Central memory CD8-positive, alpha-beta T cell (primary cell): Measurements from ENCODE around the gene GLUL.
A peak's percentile ranks its signal among the peaks of the same experiment; 100 is the strongest.

Source experiments
- ATAC-seq: fragments of 150-1000 bp; cut with Tn5 transposase; replicated peaks from 2 replicates; pipeline ENCODE4 v1.10.0; 2022; ENCODE audit warnings: mild to moderate bottlenecking, moderate FRiP score, moderate number of reproducible peaks; ENCODE audit not compliant: poor library complexity, severe bottlenecking; ENCODE audit errors: extremely low read depth
- DNase-seq, 2 donors: peaks; one replicate each; pipeline ENCODE4 v3.0.0; 2021; ENCODE audit warnings: low spot score in 2 of 2
- H3K27ac Mint-ChIP-seq: one replicate; pipeline ENCODE4 v1.8.0; 2022; ENCODE audit warnings: low read depth, mild to moderate bottlenecking, moderate library complexity, mixed read lengths
- H3K27me3 Mint-ChIP-seq: one replicate; pipeline ENCODE4 v1.8.0; 2022; ENCODE audit warnings: mixed read lengths
- H3K36me3 Mint-ChIP-seq: one replicate; pipeline ENCODE4 v1.8.0; 2022; ENCODE audit warnings: mild to moderate bottlenecking, moderate library complexity, mixed read lengths; ENCODE audit not compliant: insufficient read depth
- H3K4me1 Mint-ChIP-seq: one replicate; pipeline ENCODE4 v1.8.0; 2022; ENCODE audit warnings: mixed read lengths
- H3K4me3 Mint-ChIP-seq: one replicate; pipeline ENCODE4 v1.8.0; 2022; ENCODE audit warnings: mild to moderate bottlenecking, moderate library complexity, mixed read lengths
- H3K9me3 Mint-ChIP-seq: one replicate; pipeline ENCODE4 v1.8.0; 2022; ENCODE audit warnings: mixed read lengths

GLUL gene

GRCh38 chr1:182408435-182409075, 17.0 kb upstream of the GLUL start:
- no peak for DNase-seq
- Mint-ChIP-seq H3K27me3 (peaks cover 60% of the 10 kb centered on the region), H3K4me1 (no peaks in the 10 kb centered on the region), H3K9me3 (peaks cover 6% of the 10 kb centered on the region), H3K36me3 (no peaks in the 10 kb centered on the region), H3K4me3 (no peak overlapping the region), H3K27ac (no peak overlapping the region)
- no peak for ATAC-seq

GRCh38 chr1:182407724-182408123, 16.1 kb upstream of the GLUL start:
- DNase-seq (no peak), ATAC-seq (no peak)
- H3K27ac Mint-ChIP-seq, result no peak overlapping the region
- peaks cover 6% of the 10 kb centered on the region for H3K9me3 Mint-ChIP-seq
- peaks cover 56% of the 10 kb centered on the region for H3K27me3 Mint-ChIP-seq
- H3K36me3 Mint-ChIP-seq, result no peaks in the 10 kb centered on the region
- no peaks in the 10 kb centered on the region for H3K4me1 Mint-ChIP-seq
- H3K4me3 Mint-ChIP-seq, result no peak overlapping the region

GRCh38 chr1:182406012-182406411, 14.4 kb upstream of the GLUL start:
- H3K4me3 Mint-ChIP-seq, result no peak overlapping the region
- H3K4me1 Mint-ChIP-seq, result no peaks in the 10 kb centered on the region
- no peak for DNase-seq
- H3K36me3 Mint-ChIP-seq, result no peaks in the 10 kb centered on the region
- peaks cover 56% of the 10 kb centered on the region for H3K27me3 Mint-ChIP-seq
- no peak for ATAC-seq
- peaks cover 6% of the 10 kb centered on the region for H3K9me3 Mint-ChIP-seq
- H3K27ac Mint-ChIP-seq, result no peak overlapping the region

- no peak for ATAC-seq
- Mint-ChIP-seq H3K27me3 (peaks cover 55% of the 10 kb centered on the region), H3K4me1 (no peaks in the 10 kb centered on the region), H3K9me3 (peaks cover 6% of the 10 kb centered on the region), H3K27ac (no peak overlapping the region), H3K36me3 (no peaks in the 10 kb centered on the region), H3K4me3 (no peak overlapping the region)
- DNase-seq, result no peak
These were observed 14.0 kb upstream of the GLUL start for GRCh38 chr1:182405578-182405977.

- Mint-ChIP-seq H3K27ac (no peak overlapping the region), H3K4me3 (no peak overlapping the region), H3K27me3 (peaks cover 47% of the 10 kb centered on the region), H3K9me3 (peaks cover 6% of the 10 kb centered on the region), H3K36me3 (no peaks in the 10 kb centered on the region), H3K4me1 (no peaks in the 10 kb centered on the region)
- DNase-seq, result no peak
- ATAC-seq, result no peak
These were observed 13.2 kb upstream of the GLUL start for GRCh38 chr1:182404781-182405180.

GRCh38 chr1:182400567-182400966, 9.0 kb upstream of the GLUL start, which contains the start of gene TEDDM1:
Gene TEDDM1 (minus strand): TSS chr1:182400667. CDS start chr1:182400485, 182 bp downstream.
- Mint-ChIP-seq H3K27ac (no peak within 1 kb of the TSS), H3K36me3 (no peaks in the 10 kb centered on the region), H3K4me1 (peaks cover 7% of the 10 kb centered on the region), H3K27me3 (peaks cover 5% of the 10 kb centered on the region), H3K9me3 (peaks cover 3% of the 10 kb centered on the region), H3K4me3 (no peak within 1 kb of the TSS)
- no peak for ATAC-seq
- DNase-seq, result no peak

GRCh38 chr1:182397653-182398393, 6.2 kb upstream of the GLUL start:
- Mint-ChIP-seq H3K36me3 (peaks cover 2% of the 10 kb centered on the region), H3K9me3 (no peaks in the 10 kb centered on the region), H3K4me1 (peaks cover 7% of the 10 kb centered on the region), H3K4me3 (no peak overlapping the region), H3K27me3 (no peaks in the 10 kb centered on the region), H3K27ac (no peak overlapping the region)
- ATAC-seq, result no peak
- DNase-seq, result no peak

- H3K4me3 Mint-ChIP-seq, result no peak overlapping the region
- ATAC-seq, result no peak
- H3K4me1 Mint-ChIP-seq, result peaks cover 12% of the 10 kb centered on the region
- H3K36me3 Mint-ChIP-seq, result peaks cover 6% of the 10 kb centered on the region
- H3K27ac Mint-ChIP-seq, result no peak overlapping the region
- DNase-seq, result no peak
- H3K27me3 Mint-ChIP-seq, result no peaks in the 10 kb centered on the region
- H3K9me3 Mint-ChIP-seq, result no peaks in the 10 kb centered on the region
These were observed 4.3 kb upstream of the GLUL start for GRCh38 chr1:182395906-182396305.

GRCh38 chr1:182394055-182394775, 2.6 kb upstream of the GLUL start:
- Mint-ChIP-seq H3K4me3 (no peak overlapping the region), H3K36me3 (peaks cover 11% of the 10 kb centered on the region), H3K27ac (no peak overlapping the region), H3K9me3 (no peaks in the 10 kb centered on the region), H3K27me3 (no peaks in the 10 kb centered on the region), H3K4me1 (peaks cover 27% of the 10 kb centered on the region)
- no peak for DNase-seq
- no peak for ATAC-seq

GRCh38 chr1:182392050-182393028, 749 bp upstream of the GLUL start:
- DNase-seq, result no peak
- no peaks in the 10 kb centered on the region for H3K9me3 Mint-ChIP-seq
- H3K27me3 Mint-ChIP-seq, result no peaks in the 10 kb centered on the region
- H3K36me3 Mint-ChIP-seq, result peaks cover 22% of the 10 kb centered on the region
- peaks cover 41% of the 10 kb centered on the region for H3K4me1 Mint-ChIP-seq
- H3K27ac Mint-ChIP-seq, result no peak overlapping the region
- ATAC-seq, result no peak
- peak overlapping the region; percentile 96 for H3K4me3 Mint-ChIP-seq

GRCh38 chr1:182391028-182391361, 595 bp downstream of the GLUL start:
- peak; percentile 41 for ATAC-seq
- H3K4me3 Mint-ChIP-seq, result peak overlapping the region; percentile 96
- peak overlapping the region; percentile 98 for H3K27ac Mint-ChIP-seq
- no peak for DNase-seq
- H3K9me3 Mint-ChIP-seq, result no peaks in the 10 kb centered on the region
- H3K4me1 Mint-ChIP-seq, result peaks cover 35% of the 10 kb centered on the region
- peaks cover 31% of the 10 kb centered on the region for H3K36me3 Mint-ChIP-seq
- no peaks in the 10 kb centered on the region for H3K27me3 Mint-ChIP-seq

- Mint-ChIP-seq H3K27ac (peak overlapping the region; percentile 98), H3K27me3 (no peaks in the 10 kb centered on the region), H3K9me3 (no peaks in the 10 kb centered on the region), H3K4me3 (peak overlapping the region; percentile 96), H3K4me1 (peaks cover 35% of the 10 kb centered on the region), H3K36me3 (peaks cover 35% of the 10 kb centered on the region)
- no peak for ATAC-seq
- DNase-seq, result no peak
These were observed 2.0 kb downstream of the GLUL start for GRCh38 chr1:182389619-182390047.
